Adrenal gland (tissue), 12 donors: ENCODE data around the gene PRRT1. TPM values are rescaled to one million over a fixed set of nuclear protein-coding genes. Genes with fewer than 3 reads are reported as not detected.

ENCODE experiments used
- DNase-seq, 7 donors: peaks; one replicate each; pipeline ENCODE4 v3.0.0-alpha.2; 2019 to 2020
- H3K27ac ChIP-seq, 5 donors: fragments of 200-600 bp; sonication (generic) in 4 of 5; 1 replicate in 3 of 5; 2 replicates in 2 of 5; pipeline versions ENCODE4 v1.5.1 to v1.8.0; 2016 to 2020; ENCODE audit warnings: mild to moderate bottlenecking in 1 of 5
- H3K27me3 ChIP-seq: fragments of 200-600 bp; 2 replicates; pipeline ENCODE4 v1.8.0; 2021
- H3K36me3 ChIP-seq, 2 donors: fragments of 200-600 bp; replicated peaks in 1 of 2; 1 replicate in 1 of 2; 2 replicates in 1 of 2; pipeline versions ENCODE4 v1.5.1 to v1.8.0; 2018 to 2022
- H3K4me1 ChIP-seq, 2 donors: fragments of 200-600 bp; replicated peaks in 1 of 2; 1 replicate in 1 of 2; 2 replicates in 1 of 2; pipeline versions ENCODE4 v1.5.1 to v1.8.0; 2018 to 2021
- H3K4me3 ChIP-seq, 4 donors: fragments of 200-600 bp; sonication (generic) in 3 of 4; one replicate each; pipeline ENCODE4 v1.5.1; 2016 to 2018
- H3K9me3 ChIP-seq, 3 donors: fragments of 200-600 bp; sonication (generic) in 1 of 3; replicated peaks in 1 of 3; 1 replicate in 2 of 3; 2 replicates in 1 of 3; pipeline versions ENCODE4 v1.5.1 to v1.8.0; 2016 to 2021
- CTCF ChIP-seq, 6 experiments: fragments of 450-650 bp in 4 of 6; fragments of 200-600 bp in 2 of 6; sonication (generic) in 1 of 6; IDR thresholded peaks; 1 replicate in 5 of 6; 2 replicates in 1 of 6; pipeline versions ENCODE4 v1.5.1 to v1.8.0; 2016 to 2021; ENCODE audit warnings: antibody characterized with exemption in 6 of 6, mild to moderate bottlenecking in 2 of 6, moderate library complexity in 1 of 6
- POLR2A ChIP-seq, 2 donors: fragments of 450-650 bp; IDR thresholded peaks; one replicate each; pipeline ENCODE4 v1.6.1; 2017; ENCODE audit warnings: antibody characterized with exemption in 2 of 2, mild to moderate bottlenecking in 2 of 2, moderate library complexity in 1 of 2
- WGBS, 4 donors: extraction: QIAGEN DNeasy Blood & Tissue Kit in 2 of 4; methylation state at CpG; one replicate each; pipeline versions ENCODE4 v1.1.5 to v1.1.7; 2013 to 2017; 5-methylcytosine and 5-hydroxymethylcytosine counted together
- intact Hi-C, 2 donors: fragments of 100-400 bp; cut with DNase I; formaldehyde crosslinking; loops; one replicate each; pipeline versions ENCODE4 v1.14.1 to v1.15.0; 2022 to 2023
- polyA plus RNA-seq, 3 donors: library from polyadenylated mRNA; stranded (reverse); fragments of 200-250 nt in 2 of 3; fragments of 350-450 nt in 1 of 3; fragmentation: Illumina TruSeq in 1 of 3; extraction: RNeasy Lipid Tissue Mini Kit (QIAGEN cat#74804) in 1 of 3; gene quantifications; one replicate each; pipeline ENCODE4 v1.2.3, GENCODE V29; 2013 to 2014
- total RNA-seq, 9 donors: library from RNA; depleted of rRNA in 4 of 9; stranded (reverse); fragments of >200 nt in 4 of 9; fragments of 120-200 nt in 1 of 9; fragmentation: NEBNext Ultra II Directional in 1 of 9; extraction: Animal tissue kit (Norgen Biotek cat#: 25700) in 1 of 9; gene quantifications; one replicate each; pipeline versions ENCODE4 v1.1.0 to v1.2.4, GENCODE V29; 2013 to 2023
- donor health status: healthy with polysubstance abuse.
- donor health status: Bipolar disorder and iron deficiency.
- donor health status: DM: yes; HTN: yes; CAD: no.
- donor health status: DM: no; HTN: no; CAD: no.
- donor health status: DM: no; HTN: no; CAD: no.
- donor health status: DM: yes; HTN: yes; CAD: no.

Gene PRRT1
- total and polyA plus RNA-seq, 12 donors: 0.22 to 26.0 (median 2.0) TPM; not detected in 1

DNA sequence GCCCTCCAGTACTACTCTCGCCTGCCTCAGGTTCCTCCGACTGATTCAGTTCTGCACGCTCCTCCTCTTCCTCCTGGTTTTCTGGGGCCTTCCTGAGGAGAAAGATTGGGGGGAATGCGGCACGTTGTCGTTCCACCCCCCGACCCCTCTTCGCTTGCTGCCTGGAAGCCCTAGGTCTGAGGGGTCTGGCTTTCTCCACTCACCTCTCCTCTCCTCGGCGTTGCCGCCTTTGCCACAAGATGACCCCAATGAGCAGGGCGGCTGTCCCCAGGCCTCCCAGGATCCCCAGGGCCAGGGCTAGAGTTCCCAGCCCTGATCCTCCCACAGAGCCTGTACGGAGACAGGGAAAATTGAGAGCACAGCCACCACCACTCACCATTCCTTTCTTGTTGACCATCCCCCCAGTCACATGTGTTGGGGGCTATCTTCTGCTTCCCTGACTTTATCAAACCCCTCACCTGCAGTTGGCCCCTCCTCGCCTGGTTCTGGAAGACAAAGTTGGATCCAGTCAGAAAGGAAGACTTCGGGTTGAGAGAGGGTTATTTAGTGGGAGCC lies 29.5 kb upstream of the PRRT1 start:
- Histone ChIP-seq H3K4me1 (peaks cover 23 to 33% of the 10 kb centered on the region in 2 donors), H3K27ac (no peak overlapping the region), H3K9me3 (no peaks in the 10 kb centered on the region), H3K4me3 (no peak overlapping the region), H3K27me3 (no peaks in the 10 kb centered on the region), H3K36me3 (peaks cover 0 to 41% of the 10 kb centered on the region in 2 donors)
- intact Hi-C loops: no loop called here
- WGBS, 4 donors: 83 to 89% (median 87%) methylated on average over 15 of the region's 15 CpGs
- DNase-seq: peak in 1 of 7 donors; percentile 27
- TF ChIP-seq POLR2A (IDR thresholded peaks at IDR 0.05) (no peak), CTCF (IDR thresholded peaks at IDR 0.05) (no peak)

GRCh38 chr6:32179766-32180405 lies 28.1 kb upstream of the PRRT1 start:
- DNase-seq: peak in 1 of 7 donors; percentile 18
- intact Hi-C loops: no loop called here
- WGBS, 4 donors: 63 to 72% (median 64%) methylated on average over 10 of the region's 10 CpGs
- TF ChIP-seq POLR2A (IDR thresholded peaks at IDR 0.05): no peak
- TF ChIP-seq CTCF (IDR thresholded peaks at IDR 0.05): no peak
- peaks cover 32 to 35% of the 10 kb centered on the region in 2 donors for H3K4me1 ChIP-seq
- no peaks in the 10 kb centered on the region for H3K27me3 ChIP-seq
- H3K27ac ChIP-seq: peak overlapping the region in 1 of 5 donors; percentile 95
- H3K9me3 ChIP-seq: no peaks in the 10 kb centered on the region
- H3K36me3 ChIP-seq: peaks cover 0 to 37% of the 10 kb centered on the region in 2 donors
- H3K4me3 ChIP-seq: no peak overlapping the region

DNA sequence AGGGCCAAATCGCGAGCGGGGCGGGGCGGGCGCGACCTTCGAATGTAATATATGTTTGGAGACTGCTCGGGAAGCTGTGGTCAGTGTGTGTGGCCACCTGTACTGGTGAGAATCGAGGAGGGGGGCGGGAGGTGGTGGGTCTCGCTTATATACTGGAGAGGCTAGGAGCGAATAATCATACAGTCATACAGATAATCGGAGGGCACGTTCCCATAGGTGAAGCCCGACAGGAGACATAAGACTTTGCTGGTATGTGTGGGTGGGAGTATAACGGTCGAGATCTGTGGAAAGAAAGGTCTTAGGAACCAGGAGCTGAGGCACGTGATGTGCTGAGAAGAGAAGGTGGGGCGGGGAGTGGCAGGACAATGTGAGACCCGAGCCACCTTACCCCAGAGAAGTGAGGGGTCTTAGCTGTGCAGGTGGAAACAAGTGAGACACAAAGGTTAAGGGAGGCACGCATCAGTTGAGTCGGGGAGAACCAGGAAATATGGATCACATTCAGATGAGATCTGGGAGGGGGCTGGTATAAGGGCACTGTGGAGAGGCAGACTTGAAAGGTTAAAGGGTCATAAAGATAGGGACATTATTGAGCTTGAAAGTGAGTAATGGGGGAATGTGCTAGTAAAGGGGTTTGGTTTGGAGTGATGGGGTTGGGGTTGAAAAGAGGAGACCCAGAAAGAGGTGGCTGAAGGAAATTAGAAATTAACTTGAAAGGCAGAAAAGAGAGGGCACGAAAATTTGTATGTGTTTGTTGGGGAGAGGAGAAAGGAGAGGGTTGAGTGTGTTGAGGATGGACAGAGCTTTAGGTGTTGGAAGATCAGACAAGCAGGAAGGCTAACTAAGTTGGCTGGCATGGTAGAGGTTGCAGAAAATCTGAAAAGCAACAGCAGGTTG lies 27.1 kb upstream of the PRRT1 start:
- peaks cover 0 to 37% of the 10 kb centered on the region in 2 donors for H3K36me3 ChIP-seq
- no peaks in the 10 kb centered on the region for H3K9me3 ChIP-seq
- peaks cover 33 to 40% of the 10 kb centered on the region in 2 donors for H3K4me1 ChIP-seq
- H3K27ac ChIP-seq: peak overlapping the region in 4 of 5 donors; percentile 87 to 98 (median 94)
- peak overlapping the region; percentile 32 to 84 (median 54) for H3K4me3 ChIP-seq
- intact Hi-C loops: no loop called here
- TF ChIP-seq POLR2A (IDR thresholded peaks at IDR 0.05) (no peak), CTCF (IDR thresholded peaks at IDR 0.05) (no peak)
- no peak for DNase-seq
- H3K27me3 ChIP-seq: no peaks in the 10 kb centered on the region
- 2 to 3% (median 3%) methylated on average over 22 to 24 of the region's 24 CpGs for WGBS, 4 donors
